ENCODE measurements around the gene DLG4. TPM values are rescaled to one million over a fixed set of nuclear protein-coding genes. Genes with fewer than 3 reads are reported as not detected.

DLG4 gene
- total and polyA plus RNA-seq, 2 donors (not counting 3 experiments of a cell fraction or from before 2014, with no cell fraction given), result 14.9 to 34.6 TPM

DNA sequence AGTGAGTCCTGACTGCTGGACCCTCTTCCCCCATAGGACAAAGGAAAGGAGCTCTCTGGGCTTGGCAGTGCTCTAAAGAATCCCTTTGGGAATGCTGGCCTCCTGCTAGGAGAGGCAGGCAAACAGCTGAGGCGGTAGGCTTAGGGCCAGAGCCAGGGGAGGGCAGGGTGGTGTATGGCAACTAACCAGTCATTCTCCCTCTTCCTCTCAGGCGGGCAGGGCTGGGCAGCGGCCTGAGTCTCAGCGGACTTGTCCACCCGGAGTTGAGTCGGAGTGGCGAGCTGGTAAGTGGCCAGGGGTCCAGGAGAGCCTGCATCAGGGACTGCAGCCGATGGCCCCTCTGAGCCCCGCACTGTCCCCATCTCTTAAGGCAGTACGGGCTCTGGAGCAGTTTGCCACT is 4.5 kb upstream of the DLG4 start:
- Histone ChIP-seq H3K27ac (ENCODE audit: insufficient read depth, low read depth, low read length) (no peak overlapping the region), H3K4me2 (ENCODE audit: insufficient read depth, low read length) (no peak overlapping the region), H3K9me3 (replicated peaks; ENCODE audit: control insufficient read depth, insufficient read depth, low read length) (no peaks in the 10 kb centered on the region), H3K36me3 (ENCODE audit: control insufficient read depth in 2 of 2, extremely low read depth in 1 of 2, insufficient read depth in 2 of 2, low read length in 2 of 2) (peaks cover 24 to 44% of the 10 kb centered on the region in 2 experiments), H3K4me1 (ENCODE audit: control insufficient read depth, extremely low read depth, insufficient read depth, low read length) (peaks cover 11% of the 10 kb centered on the region), H3K9ac (replicated peaks; ENCODE audit: extremely low read depth, insufficient read depth, low read length) (no peak overlapping the region), H3K27me3 (ENCODE audit: control insufficient read depth in 2 of 2, insufficient read depth in 2 of 2, low read length in 2 of 2) (no peaks in the 10 kb centered on the region), H3K4me3 (replicated peaks in 1 of 3; ENCODE audit: insufficient read depth in 1 of 3, low read depth in 1 of 3, low read length in 3 of 3) (no peak overlapping the region), H3K9me1 (replicated peaks; ENCODE audit: control insufficient read depth, extremely low read depth, insufficient read depth, low read length) (no peaks in the 10 kb centered on the region), H2AFZ (ENCODE audit: low read depth, low read length) (no peak overlapping the region), H3K79me2 (ENCODE audit: control insufficient read depth, insufficient read depth, low read length) (peaks cover 2% of the 10 kb centered on the region), H4K20me1 (replicated peaks; ENCODE audit: control insufficient read depth, extremely low read depth, insufficient read depth, low read length) (no peaks in the 10 kb centered on the region)
- CTCF ChIA-PET, result interaction anchor here (1.4 to 2.0 kb wide), 3 partner anchors 15 to 178 kb away, joined by 3 to 9 read pairs (median 4); partner anchors contain the start of gene PHF23
- BruUV-seq (replicated peaks), result no TSS peak
- FAIRE-seq (no peak), DNase-seq (ENCODE audit: low read depth, low spot score) (no peak)
- intact Hi-C loops (cut with micrococcal nuclease) (no loop called here), dilution Hi-C loops (cut with MboI; ENCODE audit: extremely low pct_ligation_motif_present, low sequenced_read_pairs) (no loop called here)
- POLR2A ChIA-PET, result no interaction called here
- TF ChIP-seq FOS (IDR thresholded peaks at IDR 0.05; ENCODE audit: borderline replicate concordance, insufficient read depth, low read length), result no peak
- no peak for TF ChIP-seq GATA2 (IDR thresholded peaks at IDR 0.05; ENCODE audit: insufficient read depth, insufficient read length, low read depth, low read length)
- no peak for TF ChIP-seq POLR2A (IDR thresholded peaks at IDR 0.05; ENCODE audit: low read depth, low read length)
- TF ChIP-seq, protein P1, sequence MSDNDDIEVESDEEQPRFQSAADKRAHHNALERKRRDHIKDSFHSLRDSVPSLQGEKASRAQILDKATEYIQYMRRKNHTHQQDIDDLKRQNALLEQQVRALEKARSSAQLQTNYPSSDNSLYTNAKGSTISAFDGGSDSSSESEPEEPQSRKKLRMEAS (IDR thresholded peaks at IDR 0.05; ENCODE audit: insufficient read depth, insufficient read length), result no peak
- no peak for TF ChIP-seq EZH2 (IDR thresholded peaks at IDR 0.05; ENCODE audit: borderline replicate concordance, low read depth, low read length, severe bottlenecking)
- TF ChIP-seq MYC (IDR thresholded peaks at IDR 0.05; ENCODE audit: low read depth, low read length), result no peak
- no peak for TF ChIP-seq POLR2AphosphoS5 (IDR thresholded peaks at IDR 0.05; ENCODE audit: insufficient read depth, low read depth, low read length)
- TF ChIP-seq JUN (IDR thresholded peaks at IDR 0.05; ENCODE audit: borderline replicate concordance, insufficient read depth, insufficient read length, low read depth), result no peak
- no peak for TF ChIP-seq CTCF (IDR thresholded peaks at IDR 0.05; ENCODE audit: extremely low read depth in 1 of 2, insufficient read depth in 1 of 2, low read depth in 1 of 2, low read length in 2 of 2)

Measured in endothelial cell of umbilical vein (primary cell).